ENCODE results near the gene ZCCHC7. TPM values are rescaled to one million over a fixed set of nuclear protein-coding genes. Genes with fewer than 3 reads are reported as not detected.
"Not testable (repeated sequence)": the region's sequence is repeated elsewhere in the genome, so short reads cannot be mapped to it uniquely, and the experiment has no call there.

Gene ZCCHC7
- total RNA-seq, 1 donor from 2014 or later, result 22.1 TPM

DNA sequence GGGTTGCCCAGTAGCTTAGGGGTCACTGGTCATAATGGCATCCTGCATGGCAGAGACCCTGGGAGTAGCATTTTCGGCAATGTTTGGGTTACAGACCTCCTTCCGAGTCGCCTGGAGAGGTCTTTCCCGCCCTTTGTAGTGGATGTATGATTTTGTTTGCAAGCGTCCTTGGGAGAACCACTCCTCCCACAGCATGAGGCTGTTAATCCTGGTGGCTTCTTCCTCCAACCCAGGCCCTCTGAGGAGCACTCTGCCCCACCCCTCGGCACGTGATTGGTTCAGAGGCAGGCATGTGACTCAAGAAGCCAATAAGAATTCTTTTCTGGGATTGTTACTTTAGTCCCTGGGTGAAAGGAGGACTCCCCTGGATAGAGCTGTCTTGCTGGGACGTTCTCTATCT, 271.9 kb downstream of the ZCCHC7 start:
- H3K4me1 Mint-ChIP-seq (ENCODE audit: low read depth), result no peaks in the 10 kb centered on the region
- no peak for DNase-seq (ENCODE audit: low spot score)
- no peaks in the 10 kb centered on the region for H3K27me3 Mint-ChIP-seq (ENCODE audit: low read depth)
- no peaks in the 10 kb centered on the region for H3K9me3 Mint-ChIP-seq
- H3K4me3 Mint-ChIP-seq (ENCODE audit: low read depth), result no peak overlapping the region
- H3K27ac Mint-ChIP-seq, result no peak overlapping the region
- no peaks in the 10 kb centered on the region for H3K36me3 Mint-ChIP-seq (ENCODE audit: low read depth)
- intact Hi-C loops (cut with micrococcal nuclease), result loop anchor here (10.0 kb wide), 1 partner anchor 397 kb away; no protein-coding TSS in a partner anchor

DNA sequence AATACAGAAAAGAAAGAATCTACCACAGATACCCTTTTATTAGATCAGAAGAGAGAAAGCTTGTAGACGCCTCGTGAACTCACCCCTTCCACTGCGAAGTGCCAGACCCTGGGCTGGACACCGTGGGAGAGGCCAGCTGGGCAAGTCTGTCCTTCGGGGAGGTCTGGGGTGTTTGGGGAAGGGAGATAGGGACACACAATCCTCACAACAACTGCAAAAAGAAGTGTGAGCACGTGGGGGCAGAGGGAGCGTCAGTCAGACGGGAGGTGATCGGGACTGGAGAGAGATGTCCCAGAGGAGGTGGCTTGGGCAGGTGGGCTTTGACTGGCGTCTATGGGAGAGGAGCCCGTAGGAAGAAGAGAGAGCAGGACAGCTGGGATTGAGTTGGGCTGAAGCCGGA, 274.9 kb downstream of the ZCCHC7 start:
- Mint-ChIP-seq H3K27ac (no peak overlapping the region), H3K36me3 (ENCODE audit: low read depth) (no peaks in the 10 kb centered on the region), H3K4me3 (ENCODE audit: low read depth) (no peak overlapping the region), H3K4me1 (ENCODE audit: low read depth) (no peaks in the 10 kb centered on the region), H3K9me3 (no peaks in the 10 kb centered on the region), H3K27me3 (ENCODE audit: low read depth) (peaks cover 4% of the 10 kb centered on the region)
- DNase-seq (ENCODE audit: low spot score), result no peak
- intact Hi-C loops (cut with micrococcal nuclease), result loop anchor here (10.0 kb wide), 1 partner anchor 400 kb away; no protein-coding TSS in a partner anchor

DNA sequence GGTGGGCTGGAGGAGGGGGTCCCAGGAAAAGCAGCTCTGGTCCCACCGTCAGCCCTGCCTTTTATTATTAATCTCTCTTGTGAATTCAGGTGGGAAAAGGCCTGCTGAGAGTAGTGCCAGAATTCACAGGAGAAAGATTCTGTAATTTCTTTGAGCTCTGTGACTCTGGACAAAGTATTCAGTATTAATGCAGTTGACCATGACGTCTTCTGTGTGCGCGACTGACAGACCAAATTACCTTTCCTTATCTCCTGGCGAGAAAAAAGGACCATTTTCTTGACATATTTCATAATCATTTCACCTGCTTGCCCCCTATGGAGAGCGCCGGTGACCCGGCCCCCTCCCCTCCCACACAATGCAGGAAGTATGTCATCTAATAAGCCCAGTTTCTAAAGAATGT, 275.3 kb downstream of the ZCCHC7 start:
- Mint-ChIP-seq H3K4me3 (ENCODE audit: low read depth) (no peak overlapping the region), H3K36me3 (ENCODE audit: low read depth) (no peaks in the 10 kb centered on the region), H3K4me1 (ENCODE audit: low read depth) (no peaks in the 10 kb centered on the region), H3K9me3 (no peaks in the 10 kb centered on the region), H3K27ac (no peak overlapping the region), H3K27me3 (ENCODE audit: low read depth) (peaks cover 4% of the 10 kb centered on the region)
- intact Hi-C loops (cut with micrococcal nuclease), result loop anchor here (10.0 kb wide), 1 partner anchor 401 kb away; no protein-coding TSS in a partner anchor
- DNase-seq (ENCODE audit: low spot score), result no peak

DNA sequence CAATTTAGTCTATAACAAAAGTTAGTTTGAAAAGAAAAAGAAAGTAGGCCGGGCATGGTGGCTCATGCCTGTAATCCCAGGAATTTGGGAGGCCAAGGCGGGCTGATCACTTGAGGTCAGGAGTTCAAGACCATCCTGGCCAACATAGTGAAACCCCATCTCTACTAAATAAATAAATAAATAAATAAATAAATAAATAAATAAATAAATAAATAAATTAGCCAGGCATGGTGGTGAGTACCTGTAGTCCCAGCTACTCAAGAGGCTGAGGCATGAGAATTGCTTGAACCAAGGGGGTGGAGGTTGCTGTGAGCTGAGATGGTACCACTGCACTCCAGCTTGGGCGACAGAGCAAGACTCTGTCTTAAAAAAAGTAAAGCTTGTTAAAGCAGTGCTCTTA, 277.6 kb downstream of the ZCCHC7 start:
- not testable (repeated sequence) for H3K36me3 Mint-ChIP-seq (ENCODE audit: low read depth); H3K27ac Mint-ChIP-seq; H3K4me1 Mint-ChIP-seq (ENCODE audit: low read depth); H3K4me3 Mint-ChIP-seq (ENCODE audit: low read depth); H3K27me3 Mint-ChIP-seq (ENCODE audit: low read depth); DNase-seq (ENCODE audit: low spot score); H3K9me3 Mint-ChIP-seq
- intact Hi-C loops (cut with micrococcal nuclease), result loop anchor here (10.0 kb wide), 1 partner anchor 403 kb away; no protein-coding TSS in a partner anchor

DNA sequence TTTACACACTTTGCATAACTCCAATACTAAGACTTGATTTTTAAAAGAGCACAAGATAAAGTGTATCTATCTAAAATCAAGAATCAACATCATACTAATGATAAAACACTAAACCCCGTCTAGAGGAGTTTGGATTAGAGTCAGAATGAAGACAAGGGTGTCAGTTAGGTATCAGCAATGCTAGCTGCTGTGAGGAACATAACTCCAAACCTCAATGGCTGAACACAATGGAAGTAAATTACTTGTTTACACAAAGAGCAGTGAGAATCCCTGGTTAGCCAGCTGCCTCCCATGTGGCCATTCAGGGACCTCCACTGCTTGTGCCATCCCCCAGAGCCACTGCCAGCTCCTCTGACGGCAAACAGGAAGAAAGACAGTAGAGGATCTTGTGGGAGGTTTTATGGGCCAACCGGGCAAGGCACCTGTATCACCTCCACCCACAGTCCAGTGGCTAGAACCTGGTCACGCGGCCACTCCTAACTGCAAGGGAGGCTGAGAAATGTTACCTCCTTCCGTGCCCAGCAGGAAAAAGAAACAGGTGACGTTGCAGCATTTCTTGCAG, 278.2 kb downstream of the ZCCHC7 start:
- Mint-ChIP-seq H3K27me3 (ENCODE audit: low read depth) (peaks cover 6% of the 10 kb centered on the region), H3K27ac (no peak overlapping the region), H3K9me3 (no peaks in the 10 kb centered on the region), H3K4me1 (ENCODE audit: low read depth) (no peaks in the 10 kb centered on the region), H3K4me3 (ENCODE audit: low read depth) (no peak overlapping the region), H3K36me3 (ENCODE audit: low read depth) (no peaks in the 10 kb centered on the region)
- no peak for DNase-seq (ENCODE audit: low spot score)
- intact Hi-C loops (cut with micrococcal nuclease), result loop anchor here (10.0 kb wide), 1 partner anchor 404 kb away; no protein-coding TSS in a partner anchor

DNA sequence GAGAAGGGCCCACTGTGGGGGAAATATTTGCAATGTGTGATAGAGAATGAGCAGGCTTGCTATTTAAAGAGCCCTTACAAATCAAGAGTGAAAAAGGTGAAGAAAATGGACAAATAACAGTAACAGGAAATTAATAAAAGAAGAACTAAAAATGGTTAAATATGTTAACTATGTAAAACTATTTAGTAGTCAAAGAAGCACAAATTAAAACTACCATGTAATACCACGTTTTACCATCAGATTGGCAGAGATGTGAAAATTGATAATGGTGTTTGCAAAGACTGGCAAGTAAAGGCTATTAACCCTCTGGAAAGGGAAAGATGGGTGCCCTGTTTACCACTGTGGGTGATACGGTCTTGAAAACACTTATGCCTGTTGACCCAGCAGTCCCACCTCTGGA, 279.0 kb downstream of the ZCCHC7 start:
- Mint-ChIP-seq H3K27ac (no peak overlapping the region), H3K4me1 (ENCODE audit: low read depth) (no peaks in the 10 kb centered on the region), H3K4me3 (ENCODE audit: low read depth) (no peak overlapping the region), H3K9me3 (no peaks in the 10 kb centered on the region), H3K36me3 (ENCODE audit: low read depth) (no peaks in the 10 kb centered on the region), H3K27me3 (ENCODE audit: low read depth) (peaks cover 6% of the 10 kb centered on the region)
- no peak for DNase-seq (ENCODE audit: low spot score)
- intact Hi-C loops (cut with micrococcal nuclease), result loop anchor here (10.0 kb wide), 1 partner anchor 405 kb away; no protein-coding TSS in a partner anchor

DNA sequence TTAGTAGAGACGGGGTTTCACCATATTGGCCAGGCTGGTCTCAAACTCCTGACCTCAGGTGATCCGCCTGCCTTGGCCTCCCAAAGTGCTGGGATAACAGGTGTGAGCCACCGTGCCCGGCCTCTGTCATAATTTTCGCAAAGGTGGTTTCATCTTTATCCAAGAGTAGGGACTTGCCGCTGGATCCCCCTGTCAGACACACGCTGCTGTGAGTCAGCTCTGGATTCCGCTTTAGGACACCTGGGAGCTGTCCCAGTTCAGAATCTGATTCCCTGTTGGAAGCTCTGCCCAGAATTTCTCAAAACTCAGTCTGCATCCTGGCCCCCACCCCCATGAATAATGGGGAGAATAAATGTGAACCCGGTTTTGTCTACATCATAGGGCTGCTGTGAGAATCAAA, 284.2 kb downstream of the ZCCHC7 start:
- DNase-seq (ENCODE audit: low spot score), result no peak
- H3K4me3 Mint-ChIP-seq (ENCODE audit: low read depth), result no peak overlapping the region
- H3K27me3 Mint-ChIP-seq (ENCODE audit: low read depth), result peaks cover 6% of the 10 kb centered on the region
- H3K27ac Mint-ChIP-seq, result no peak overlapping the region
- H3K9me3 Mint-ChIP-seq, result no peaks in the 10 kb centered on the region
- intact Hi-C loops (cut with micrococcal nuclease), result no loop called here
- H3K36me3 Mint-ChIP-seq (ENCODE audit: low read depth), result no peaks in the 10 kb centered on the region
- peaks cover 9% of the 10 kb centered on the region for H3K4me1 Mint-ChIP-seq (ENCODE audit: low read depth)

DNA sequence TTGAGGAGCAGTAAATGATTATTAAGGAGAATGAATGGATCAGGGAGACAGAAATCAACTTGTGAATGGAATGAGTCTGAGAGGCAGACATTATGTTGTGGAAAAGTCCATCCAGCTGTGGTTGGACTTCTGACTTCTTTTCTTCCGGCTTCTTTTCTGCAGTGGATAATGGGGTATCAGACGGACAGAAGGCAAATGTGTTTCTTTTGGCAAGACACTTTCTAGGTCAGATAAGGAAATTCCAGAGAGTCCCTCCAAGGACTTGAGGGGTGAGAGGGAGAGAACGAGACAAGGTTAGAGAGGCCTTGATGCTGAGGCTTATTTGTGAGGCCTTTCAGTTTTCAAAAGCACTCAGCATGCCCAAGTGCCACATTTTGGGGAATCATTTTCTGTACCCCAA, 285.0 kb downstream of the ZCCHC7 start:
- intact Hi-C loops (cut with micrococcal nuclease), result no loop called here
- Mint-ChIP-seq H3K27ac (no peak overlapping the region), H3K4me1 (ENCODE audit: low read depth) (peaks cover 14% of the 10 kb centered on the region), H3K27me3 (ENCODE audit: low read depth) (peaks cover 2% of the 10 kb centered on the region), H3K36me3 (ENCODE audit: low read depth) (no peaks in the 10 kb centered on the region), H3K9me3 (no peaks in the 10 kb centered on the region), H3K4me3 (ENCODE audit: low read depth) (no peak overlapping the region)
- no peak for DNase-seq (ENCODE audit: low spot score)

DNA sequence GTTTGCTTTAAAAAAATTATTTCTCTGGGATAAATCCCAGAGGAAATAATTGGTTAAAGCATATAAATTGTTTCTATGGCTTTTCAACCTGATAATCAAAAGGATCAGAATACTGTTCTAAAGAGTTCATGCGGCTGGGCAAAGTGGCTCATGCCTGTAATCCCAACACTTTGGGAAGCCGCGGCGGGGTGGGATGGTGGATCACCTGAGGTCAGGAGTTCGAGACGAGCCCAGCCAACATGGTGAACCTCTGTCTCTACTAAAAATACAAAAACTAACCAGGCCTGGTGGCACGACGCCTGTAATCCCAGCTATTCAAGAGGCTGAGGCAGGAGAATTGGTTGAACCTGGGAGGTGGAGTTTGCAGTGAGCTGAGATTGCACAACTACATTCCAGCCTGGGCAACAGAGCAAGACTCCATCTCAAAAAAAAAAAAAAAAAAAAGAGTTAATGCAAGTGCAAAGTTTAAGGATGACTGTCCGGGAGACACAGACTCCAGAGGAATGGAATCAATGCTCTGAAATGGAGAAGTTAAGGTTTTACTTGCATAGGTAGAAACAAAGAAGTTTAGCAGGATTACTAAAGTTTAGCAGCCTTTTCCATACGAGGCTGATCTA, 285.5 kb downstream of the ZCCHC7 start:
- H3K9me3 Mint-ChIP-seq, result no peaks in the 10 kb centered on the region
- intact Hi-C loops (cut with micrococcal nuclease), result no loop called here
- H3K27ac Mint-ChIP-seq, result no peak overlapping the region
- H3K27me3 Mint-ChIP-seq (ENCODE audit: low read depth), result peaks cover 2% of the 10 kb centered on the region
- no peak overlapping the region for H3K4me3 Mint-ChIP-seq (ENCODE audit: low read depth)
- H3K36me3 Mint-ChIP-seq (ENCODE audit: low read depth), result no peaks in the 10 kb centered on the region
- DNase-seq (ENCODE audit: low spot score), result no peak
- H3K4me1 Mint-ChIP-seq (ENCODE audit: low read depth), result peaks cover 15% of the 10 kb centered on the region

DNA sequence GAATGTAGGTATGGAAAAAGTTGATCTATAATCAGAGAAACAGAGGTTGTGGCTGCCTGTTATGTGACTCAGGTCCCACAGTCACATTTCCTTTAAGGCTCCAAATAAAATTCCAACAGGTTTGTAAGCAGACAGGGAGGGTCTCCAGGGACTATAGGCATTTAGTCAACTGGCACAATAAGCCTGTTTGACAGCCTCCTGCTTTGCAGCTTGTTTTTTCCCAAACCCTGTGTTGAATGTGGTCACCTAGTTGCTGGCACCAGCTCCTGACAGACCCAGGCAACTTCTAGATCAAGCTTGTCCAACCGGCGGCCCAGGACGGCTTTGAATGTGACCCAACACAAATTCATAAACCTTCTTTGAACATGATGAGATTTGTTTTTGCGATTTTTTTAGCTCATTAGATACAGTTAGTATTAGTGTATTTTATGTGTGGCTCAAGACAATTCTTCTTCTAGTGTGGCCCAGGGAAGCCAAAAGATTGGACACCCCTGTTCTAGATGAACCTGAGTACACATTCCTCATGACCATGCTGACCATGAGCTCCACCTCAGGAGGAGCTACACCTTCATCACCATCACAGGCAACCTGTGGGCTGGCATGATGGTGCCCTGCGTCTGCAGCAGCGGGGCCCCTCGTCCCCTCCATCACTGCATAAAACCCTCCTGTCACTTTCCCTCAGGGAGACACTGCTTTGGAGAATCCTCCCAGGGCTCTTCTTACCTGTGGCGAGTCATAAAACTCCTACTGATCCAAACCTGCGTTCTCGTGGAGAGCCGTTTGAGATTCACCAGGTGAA, 286.4 kb downstream of the ZCCHC7 start:
- peaks cover 23% of the 10 kb centered on the region for H3K4me1 Mint-ChIP-seq (ENCODE audit: low read depth)
- intact Hi-C loops (cut with micrococcal nuclease), result no loop called here
- no peak for DNase-seq (ENCODE audit: low spot score)
- H3K27ac Mint-ChIP-seq, result no peak overlapping the region
- no peak overlapping the region for H3K4me3 Mint-ChIP-seq (ENCODE audit: low read depth)
- H3K27me3 Mint-ChIP-seq (ENCODE audit: low read depth), result peaks cover 2% of the 10 kb centered on the region
- H3K9me3 Mint-ChIP-seq, result no peaks in the 10 kb centered on the region
- no peaks in the 10 kb centered on the region for H3K36me3 Mint-ChIP-seq (ENCODE audit: low read depth)

DNA sequence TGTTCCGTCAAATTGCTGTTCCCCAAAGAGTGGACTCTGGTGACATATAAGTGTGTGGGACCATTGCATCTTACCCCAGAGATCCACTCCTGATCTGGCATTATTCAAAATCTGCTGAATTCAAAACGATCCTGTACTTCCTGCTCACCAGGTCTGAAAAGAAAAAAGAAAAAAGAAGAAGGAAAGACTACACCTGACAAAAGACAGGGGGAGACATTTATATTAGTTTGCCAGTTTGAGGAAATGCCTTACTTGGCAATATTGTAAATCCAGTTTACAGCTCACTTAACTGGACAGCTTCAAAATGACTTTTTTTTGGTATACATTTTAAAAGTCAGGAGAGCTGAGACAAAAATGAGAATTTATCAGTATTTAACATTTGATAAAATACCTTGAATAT, 287.1 kb downstream of the ZCCHC7 start:
- peaks cover 26% of the 10 kb centered on the region for H3K4me1 Mint-ChIP-seq (ENCODE audit: low read depth)
- intact Hi-C loops (cut with micrococcal nuclease), result no loop called here

More for the DNA sequence above, 287.1 kb downstream of the ZCCHC7 start:
- Mint-ChIP-seq H3K9me3 (no peaks in the 10 kb centered on the region), H3K27me3 (ENCODE audit: low read depth) (peaks cover 2% of the 10 kb centered on the region), H3K36me3 (ENCODE audit: low read depth) (no peaks in the 10 kb centered on the region), H3K4me3 (ENCODE audit: low read depth) (no peak overlapping the region), H3K27ac (no peak overlapping the region)
- no peak for DNase-seq (ENCODE audit: low spot score)

All from activated T-helper 2 cell treated with anti-CD3 and anti-CD28 coated beads, Interferon-gamma antibody, Interleukin-2, Interleukin-4, amounts not matched to agents 10 μg/mL and 5 μg/mL and 100 μg/mL, durations not matched to agents 14 hours and 24 hours and 36 hours (primary cell).